RKO (cell line): ENCODE data around the gene DCHS1.
"Not testable (repeated sequence)": the region's sequence is repeated elsewhere in the genome, so short reads cannot be mapped to it uniquely, and the experiment has no call there.

Source experiments
- DNase-seq: peaks from one replicate; pipeline ENCODE4 v3.0.0-alpha.2; 2016; ENCODE audit warnings: low spot score

DCHS1 gene

GRCh38 chr11:6655790-6656583 lies at the start of gene DCHS1:
DCHS1 (minus strand) TSS chr11:6655809; CDS start chr11:6641613, 14,196 bp downstream.
- no peak for DNase-seq

GRCh38 chr11:6703247-6704063 lies 47.8 kb upstream of the DCHS1 start:
- peak; percentile 78 for DNase-seq

- not testable (repeated sequence) for DNase-seq
Measured at GRCh38 chr11:6701955-6702354, 46.3 kb upstream of the DCHS1 start.

DNA sequence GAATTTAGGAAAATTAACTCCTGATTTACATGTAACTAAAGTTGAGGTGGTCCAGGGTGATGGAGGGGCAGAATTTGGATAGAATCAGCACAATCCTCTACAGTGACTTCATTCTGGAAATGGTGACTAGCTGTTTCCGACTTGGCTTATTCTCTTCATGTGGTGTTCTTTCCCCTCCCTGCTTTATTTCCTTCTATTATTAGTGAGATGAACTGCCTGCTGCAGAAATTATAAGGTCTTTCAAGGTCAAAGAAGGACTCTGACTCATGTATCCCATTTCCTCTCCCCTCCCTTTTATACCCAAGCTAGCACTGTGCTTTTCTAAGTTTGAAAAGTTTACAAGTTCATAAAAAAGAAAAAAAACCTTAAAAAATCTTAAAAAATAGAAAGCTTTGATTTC lies 39.8 kb upstream of the DCHS1 start:
- peak; percentile 20 for DNase-seq

- no peak for DNase-seq
Measured at GRCh38 chr11:6694229-6694535, 38.6 kb upstream of the DCHS1 start.

- peak; percentile 89 for DNase-seq
Measured at GRCh38 chr11:6693342-6694228, 38.0 kb upstream of the DCHS1 start.

DNA sequence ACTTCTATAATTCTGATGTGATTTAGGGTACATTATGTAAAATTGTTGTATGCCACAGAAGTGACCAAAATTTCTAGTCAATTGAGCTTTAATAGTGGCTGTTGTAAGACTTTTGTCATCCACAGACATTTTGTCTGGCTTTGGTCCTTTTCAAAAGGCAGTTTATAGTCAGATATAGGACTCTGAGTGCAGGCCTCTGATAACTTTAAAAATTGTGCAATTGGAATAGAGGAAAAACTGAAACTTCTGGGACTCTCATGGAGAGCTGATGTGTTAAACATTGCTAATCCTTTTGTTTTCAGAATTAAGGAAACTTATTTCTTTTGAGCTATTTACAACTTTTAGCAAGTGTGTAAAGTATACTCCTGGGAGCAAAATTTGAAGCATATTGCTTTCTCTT lies 36.5 kb upstream of the DCHS1 start:
- DNase-seq = no peak

DNA sequence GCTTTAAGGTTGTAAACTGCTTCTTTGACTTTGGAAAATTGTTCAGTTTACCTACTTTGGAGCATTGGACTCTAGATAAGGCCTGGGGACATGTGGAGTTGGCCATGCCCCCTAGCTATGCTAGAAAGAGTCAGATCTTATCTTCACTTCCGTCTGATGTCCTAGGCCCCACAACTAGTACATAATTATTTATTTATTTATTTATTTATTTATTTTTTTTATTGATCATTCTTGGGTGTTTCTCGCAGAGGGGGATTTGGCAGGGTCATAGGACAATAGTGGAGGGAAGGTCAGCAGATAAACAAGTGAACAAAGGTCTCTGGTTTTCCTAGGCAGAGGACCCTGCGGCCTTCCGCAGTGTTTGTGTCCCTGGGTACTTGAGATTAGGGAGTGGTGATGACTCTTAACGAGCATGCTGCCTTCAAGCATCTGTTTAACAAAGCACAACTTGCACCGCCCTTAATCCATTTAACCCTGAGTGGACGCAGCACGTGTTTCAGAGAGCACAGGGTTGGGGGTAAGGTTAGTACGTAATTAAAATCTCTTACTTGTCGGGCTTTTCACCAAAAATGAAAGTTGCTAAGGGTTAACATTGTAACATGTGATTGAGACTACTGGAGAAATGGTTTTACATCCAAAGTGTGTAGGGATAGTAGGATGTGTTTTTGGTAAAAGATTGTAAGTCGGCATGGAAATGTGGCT lies 35.0 kb upstream of the DCHS1 start:
- not testable (repeated sequence) for DNase-seq

- DNase-seq = no peak
Measured at GRCh38 chr11:6687876-6688275, 32.3 kb upstream of the DCHS1 start.

GRCh38 chr11:6686006-6686405 lies 30.4 kb upstream of the DCHS1 start:
- DNase-seq = no peak

DNA sequence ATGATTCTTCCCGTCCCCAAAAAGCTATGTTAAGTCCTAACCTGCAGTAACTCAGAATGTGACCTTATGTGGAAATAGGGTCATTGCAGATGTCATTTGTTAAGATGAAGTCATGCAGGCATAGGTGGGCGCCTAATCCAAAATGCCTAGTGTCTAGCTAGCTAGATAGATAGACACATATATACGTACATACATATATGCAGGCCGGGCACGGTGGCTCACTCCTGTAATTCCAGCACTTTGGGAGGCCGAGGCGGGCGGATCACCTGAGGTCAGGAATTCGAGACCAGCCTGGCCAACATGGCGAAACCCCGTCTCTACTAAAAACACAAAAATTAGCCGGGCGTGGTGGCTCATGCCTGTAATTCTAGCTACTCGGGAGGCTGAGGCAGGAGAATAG lies 28.5 kb upstream of the DCHS1 start:
- DNase-seq = not testable (repeated sequence)

GRCh38 chr11:6682936-6683861 lies 27.6 kb upstream of the DCHS1 start, which contains the start of gene MRPL17:
MRPL17 (minus strand) TSS chr11:6683340; CDS start chr11:6683296, 44 bp downstream.
- DNase-seq = peak; percentile 99

- DNase-seq = no peak
Measured at GRCh38 chr11:6682591-6682935, 27.0 kb upstream of the DCHS1 start.

DNA sequence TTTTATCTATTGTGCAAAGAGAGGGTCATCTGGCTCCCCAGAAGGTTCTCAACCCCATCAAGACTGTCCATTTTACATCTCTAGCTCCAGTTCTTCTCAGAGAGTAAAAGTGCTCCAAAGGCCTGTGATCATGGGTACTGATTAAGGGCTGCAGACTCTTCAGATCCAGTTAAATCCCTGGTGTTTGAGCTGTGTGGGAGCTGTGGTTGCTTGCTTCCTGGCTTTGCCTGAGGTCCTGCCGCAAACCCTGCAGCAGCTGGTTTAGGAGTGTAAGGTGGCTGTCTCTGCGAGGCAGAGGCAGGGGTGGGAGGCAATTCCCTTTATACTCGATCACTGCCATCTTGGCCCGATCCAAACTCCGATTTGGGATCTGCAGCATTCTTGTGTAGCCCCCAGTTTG lies 26.3 kb upstream of the DCHS1 start:
- DNase-seq = peak; percentile 51

- DNase-seq = no peak
Measured at GRCh38 chr11:6681505-6681904, 25.9 kb upstream of the DCHS1 start.

DNA sequence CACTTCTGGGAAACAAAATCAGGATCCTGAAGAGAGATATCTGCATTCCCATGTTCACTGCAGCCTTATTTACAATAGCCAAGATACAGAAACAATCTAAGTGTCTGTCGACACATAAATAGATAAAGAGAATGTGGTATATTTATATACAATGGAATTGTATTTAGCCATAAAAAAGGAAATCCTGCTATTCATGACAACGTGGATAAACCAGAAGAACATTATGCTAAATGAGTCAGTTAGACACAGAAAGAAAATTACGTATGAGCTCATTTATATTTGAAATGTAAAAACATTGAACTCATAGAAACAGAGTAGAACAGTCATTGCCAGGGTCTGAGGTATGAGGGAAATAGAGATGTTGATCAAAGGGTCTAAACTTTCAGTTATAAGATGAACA lies 21.4 kb upstream of the DCHS1 start:
- no peak for DNase-seq

DNA sequence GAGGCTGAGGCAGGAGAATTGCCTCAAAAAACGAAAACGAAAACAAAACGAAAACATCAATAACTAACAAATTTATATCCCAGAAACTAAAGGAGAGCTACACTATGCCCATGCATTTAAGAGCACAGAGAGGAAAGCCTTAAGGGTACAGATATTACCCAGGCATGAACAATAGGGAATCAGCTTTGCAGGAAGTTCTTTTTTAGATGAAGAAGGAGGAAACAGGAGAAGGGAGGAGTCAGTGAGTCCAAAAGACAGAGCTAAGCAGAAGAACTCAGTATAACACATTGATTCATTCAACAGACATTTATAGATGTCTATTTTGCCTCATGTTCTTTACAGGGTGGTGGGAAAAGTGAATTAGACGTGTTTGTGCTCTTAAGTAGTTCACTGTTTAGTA lies 19.3 kb upstream of the DCHS1 start:
- no peak for DNase-seq

DNA sequence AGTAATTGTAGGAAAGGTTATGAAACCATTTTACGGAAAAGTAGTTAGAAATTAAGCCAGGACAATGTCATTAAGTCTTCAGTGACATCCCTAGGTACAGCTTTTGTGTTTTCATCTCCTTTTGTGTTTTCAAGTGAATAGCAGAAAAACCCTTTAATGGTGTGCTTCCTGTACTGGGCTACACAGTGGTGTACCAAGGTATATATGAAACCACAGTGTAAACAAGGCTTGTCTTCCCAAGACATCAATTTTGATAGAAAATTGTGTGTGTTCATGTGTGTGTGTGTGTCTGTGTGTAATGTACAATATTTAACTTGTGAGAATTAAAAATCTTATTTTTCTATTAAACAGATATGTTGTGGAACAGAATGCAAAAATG lies 18.6 kb upstream of the DCHS1 start:
- no peak for DNase-seq

DNA sequence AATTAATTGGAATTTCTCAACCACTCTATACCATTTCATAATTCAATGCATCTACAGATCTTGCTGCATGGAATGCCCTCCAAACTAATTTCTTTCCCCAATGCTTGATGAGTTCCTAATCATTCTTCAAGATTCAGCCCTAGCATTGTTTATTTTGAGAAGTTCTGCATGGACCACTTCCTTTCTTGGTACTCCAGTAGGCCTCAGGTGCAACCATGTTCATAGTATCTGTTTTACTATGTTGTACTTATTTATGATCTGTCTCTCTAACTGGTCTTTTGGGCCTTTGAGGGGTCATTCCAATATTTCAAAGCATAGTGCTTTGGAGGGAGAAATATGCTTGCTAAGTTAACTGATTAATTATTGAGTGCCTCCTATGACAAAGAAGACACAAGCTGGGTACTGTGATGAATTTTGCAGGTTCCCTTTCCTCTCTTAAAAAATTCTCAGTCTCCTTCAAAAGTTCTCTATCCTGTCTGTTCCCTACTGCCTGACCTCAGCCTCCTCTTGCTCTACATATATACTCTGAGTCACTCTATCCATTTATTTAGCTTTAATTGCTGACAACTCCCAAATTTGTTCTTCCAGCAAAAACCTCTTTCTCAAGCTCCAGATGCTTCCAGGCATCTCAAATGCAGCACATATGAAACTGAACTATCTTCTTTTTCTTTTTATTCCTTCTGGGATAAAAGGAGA lies 18.1 kb upstream of the DCHS1 start:
- no peak for DNase-seq

DNA sequence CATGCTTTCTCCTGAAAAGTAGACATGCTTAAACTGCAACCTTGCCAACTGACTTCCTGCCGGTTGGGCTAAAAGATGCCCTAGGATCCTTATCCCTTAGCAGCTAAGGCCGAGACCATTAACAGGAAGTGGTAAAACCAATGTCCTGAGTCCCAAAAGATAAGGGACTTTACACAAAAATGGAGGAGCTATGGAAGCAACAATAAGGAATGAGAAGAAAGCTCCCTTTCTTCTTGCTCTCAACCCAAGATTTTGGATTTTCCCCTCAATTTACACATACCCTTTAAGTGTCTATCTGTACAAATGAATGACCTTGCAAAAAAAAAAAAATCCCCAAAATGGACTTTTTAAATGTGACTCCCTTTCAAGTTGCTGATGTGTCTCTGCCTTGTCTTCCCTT lies 16.4 kb upstream of the DCHS1 start:
- DNase-seq = no peak
